HEK293 (cell line): ENCODE measurements around the gene FAM76B.

Experiments
- CTCF ChIA-PET: fragments of 350-600 bp; formaldehyde crosslinking; extraction: SDS; loops from one replicate; lab custom pipeline; 2021; ENCODE audit warnings: antibody characterized with exemption; lab: Yijun Ruan, JAX
- POLR2A ChIA-PET: fragments of 300-600 bp; formaldehyde crosslinking; extraction: SDS; loops from one replicate; lab custom pipeline; 2020; ENCODE audit warnings: antibody characterized with exemption, inconsistent platforms; lab: Yijun Ruan, JAX
- H3K27ac ChIP-seq: fragments of 200-500 bp; sonication (Bioruptor generic); 2 replicates; pipeline ENCODE4 v1.5.1; 2014; ENCODE audit warnings: low read depth, low read length, control low read depth, inconsistent platforms; ENCODE audit errors: extremely low read depth
- H3K36me3 ChIP-seq, 2 experiments: fragments of 200-500 bp in 1 of 2; sonication (Bioruptor generic) in 1 of 2; 1 replicate in 1 of 2; 2 replicates in 1 of 2; pipeline ENCODE4 v1.5.1; 2014 to 2017; ENCODE audit warnings: inconsistent platforms in 2 of 2, low read length in 2 of 2; ENCODE audit not compliant: control insufficient read depth in 2 of 2, insufficient read depth in 1 of 2
- H3K4me1 ChIP-seq: fragments of 200-500 bp; sonication (Bioruptor generic); 2 replicates; pipeline ENCODE4 v1.5.1; 2014; ENCODE audit warnings: mild to moderate bottlenecking, low read length, inconsistent platforms; ENCODE audit not compliant: control insufficient read depth, insufficient read depth
- H3K4me3 ChIP-seq: 2 replicates; pipeline ENCODE4 v1.5.1; 2011; ENCODE audit warnings: low read depth, mild to moderate bottlenecking, control low read depth, low read length, moderate library complexity
- H3K9me3 ChIP-seq: fragments of 200-500 bp; sonication (Bioruptor generic); 2 replicates; pipeline ENCODE4 v1.5.1; 2014; ENCODE audit warnings: low read depth, low read length, inconsistent platforms; ENCODE audit not compliant: control insufficient read depth, insufficient read depth
- KLF16 ChIP-seq: fragments of 450-650 bp; formaldehyde crosslinking; IDR thresholded peaks from 2 replicates; pipeline ENCODE4 v1.5.1; 2017; ENCODE audit warnings: missing biosample characterization, missing genetic modification characterization
- MZF1 ChIP-seq: fragments of 450-650 bp; formaldehyde crosslinking; IDR thresholded peaks from 2 replicates; pipeline ENCODE4 v1.5.1; 2017; ENCODE audit warnings: missing biosample characterization, missing genetic modification characterization, borderline replicate concordance
- PRDM1 ChIP-seq: fragments of 450-650 bp; formaldehyde crosslinking; IDR thresholded peaks from 2 replicates; pipeline ENCODE4; 2016; ENCODE audit warnings: missing biosample characterization, missing genetic modification characterization
- TCF7L2 ChIP-seq: IDR thresholded peaks from 2 replicates; pipeline ENCODE4 v1.6.1; 2011; ENCODE audit warnings: low read depth, mild to moderate bottlenecking, inconsistent platforms, low read length, moderate library complexity, borderline replicate concordance
- ZBTB17 ChIP-seq: fragments of 450-650 bp; formaldehyde crosslinking; IDR thresholded peaks from 2 replicates; pipeline ENCODE4 v1.5.1; 2016; ENCODE audit warnings: missing biosample characterization, missing genetic modification characterization
- ZBTB7A ChIP-seq: fragments of 450-650 bp; formaldehyde crosslinking; IDR thresholded peaks from 2 replicates; pipeline ENCODE4 v1.5.1; 2016; ENCODE audit warnings: low read depth, missing biosample characterization, missing genetic modification characterization
- ZNF16 ChIP-seq: fragments of 450-650 bp; formaldehyde crosslinking; IDR thresholded peaks from 2 replicates; pipeline ENCODE4 v1.5.1; 2016; ENCODE audit warnings: low read depth, missing biosample characterization, missing genetic modification characterization
- ZNF211 ChIP-seq: fragments of 450-650 bp; formaldehyde crosslinking; IDR thresholded peaks from 2 replicates; pipeline ENCODE4 v1.5.1; 2016; ENCODE audit warnings: low read depth, missing biosample characterization, missing genetic modification characterization
- ZNF239 ChIP-seq: fragments of 450-650 bp; formaldehyde crosslinking; IDR thresholded peaks from 2 replicates; pipeline ENCODE4 v1.5.1; 2016; ENCODE audit warnings: missing biosample characterization, missing genetic modification characterization
- ZNF677 ChIP-seq: fragments of 450-650 bp; IDR thresholded peaks from 2 replicates; pipeline ENCODE4 v1.5.0; 2018; ENCODE audit warnings: missing biosample characterization, mild to moderate bottlenecking, missing genetic modification characterization, moderate library complexity
- ZNF701 ChIP-seq: fragments of 450-650 bp; formaldehyde crosslinking; IDR thresholded peaks from 2 replicates; pipeline ENCODE4 v1.5.1; 2016; ENCODE audit warnings: missing biosample characterization, missing genetic modification characterization
- ZNF76 ChIP-seq: fragments of 450-650 bp; formaldehyde crosslinking; IDR thresholded peaks from 2 replicates; pipeline ENCODE4; 2016; ENCODE audit warnings: low read depth, missing biosample characterization, missing genetic modification characterization, borderline replicate concordance
- ZNF777 ChIP-seq: fragments of 450-650 bp; formaldehyde crosslinking; IDR thresholded peaks from 2 replicates; pipeline ENCODE4 v1.5.1; 2017; ENCODE audit warnings: missing biosample characterization, missing genetic modification characterization, borderline replicate concordance
- ZSCAN23 ChIP-seq: fragments of 450-650 bp; formaldehyde crosslinking; IDR thresholded peaks from 2 replicates; pipeline ENCODE4 v1.5.1; 2016; ENCODE audit warnings: missing biosample characterization, missing genetic modification characterization
- ZSCAN30 ChIP-seq: fragments of 450-650 bp; IDR thresholded peaks from 2 replicates; pipeline ENCODE4 v1.5.1; 2018; ENCODE audit warnings: missing biosample characterization, mild to moderate bottlenecking, missing genetic modification characterization, moderate library complexity
- TF ChIP-seq, protein P1 (sequence below): fragments of 450-650 bp; formaldehyde crosslinking; IDR thresholded peaks from 2 replicates; pipeline ENCODE4 v1.5.1; 2016; ENCODE audit warnings: missing biosample characterization, missing genetic modification characterization
- TF ChIP-seq, protein P2 (sequence below): fragments of 450-650 bp; formaldehyde crosslinking; IDR thresholded peaks from 2 replicates; pipeline ENCODE4 v1.5.1; 2016; ENCODE audit warnings: missing biosample characterization, missing genetic modification characterization, low read depth
- TF ChIP-seq, protein P3 (sequence below): fragments of 450-650 bp; formaldehyde crosslinking; IDR thresholded peaks from 2 replicates; pipeline ENCODE4 v1.5.1; 2016; ENCODE audit warnings: missing biosample characterization, missing genetic modification characterization
- TF ChIP-seq, protein P4 (sequence below): fragments of 450-650 bp; formaldehyde crosslinking; IDR thresholded peaks from 2 replicates; pipeline ENCODE4 v1.5.1; 2016; ENCODE audit warnings: missing biosample characterization, missing genetic modification characterization
- TF ChIP-seq, protein P5 (sequence below): fragments of 450-650 bp; formaldehyde crosslinking; IDR thresholded peaks from 2 replicates; pipeline ENCODE4 v1.5.1; 2016; ENCODE audit warnings: missing biosample characterization, missing genetic modification characterization

Gene FAM76B

DNA sequence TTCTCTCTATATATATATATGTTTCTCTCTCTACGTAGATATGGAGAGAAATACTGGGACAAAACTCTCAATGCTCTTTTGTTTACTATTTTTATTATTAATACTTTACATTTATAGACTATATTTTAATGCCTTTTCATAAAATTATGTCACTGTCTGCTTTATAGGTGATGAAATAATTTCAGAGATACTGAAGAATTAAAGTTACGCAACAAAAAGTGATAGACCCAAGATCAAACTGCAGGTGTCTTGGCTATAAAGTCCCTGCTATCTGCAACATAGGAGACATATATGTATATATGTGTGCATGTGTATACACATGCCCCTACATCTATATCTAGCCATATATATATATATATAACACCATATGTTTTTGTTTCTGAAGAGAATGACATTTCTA, 60.8 kb downstream of the FAM76B start (continued):
- TF ChIP-seq ZBTB7A (tag by site-specific recombination), result no peak
- TF ChIP-seq, protein P1, sequence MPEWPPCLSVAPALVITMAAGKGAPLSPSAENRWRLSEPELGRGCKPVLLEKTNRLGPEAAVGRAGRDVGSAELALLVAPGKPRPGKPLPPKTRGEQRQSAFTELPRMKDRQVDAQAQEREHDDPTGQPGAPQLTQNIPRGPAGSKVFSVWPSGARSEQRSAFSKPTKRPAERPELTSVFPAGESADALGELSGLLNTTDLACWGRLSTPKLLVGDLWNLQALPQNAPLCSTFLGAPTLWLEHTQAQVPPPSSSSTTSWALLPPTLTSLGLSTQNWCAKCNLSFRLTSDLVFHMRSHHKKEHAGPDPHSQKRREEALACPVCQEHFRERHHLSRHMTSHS (tag by site-specific recombination), result no peak
- no peak for TF ChIP-seq ZNF211 (tag by site-specific recombination)

DNA sequence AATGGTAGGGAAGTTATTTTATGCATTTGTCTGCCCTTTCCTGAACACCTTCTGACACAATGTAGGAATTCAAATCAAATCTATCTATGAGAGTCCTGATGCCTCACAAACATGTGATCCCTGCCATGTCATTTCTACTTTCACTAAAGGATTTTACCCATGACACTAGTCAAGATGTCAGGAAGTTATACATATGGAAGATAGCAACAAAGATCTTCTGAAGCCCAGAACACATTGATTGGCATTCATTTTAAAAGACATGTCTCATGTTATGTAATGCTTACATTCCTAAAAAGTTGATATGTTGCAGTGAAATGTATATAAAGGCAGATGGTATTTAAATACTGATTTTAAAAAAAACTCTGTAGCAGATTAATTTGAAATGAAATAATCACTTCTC, 61.5 kb downstream of the FAM76B start:
- POLR2A ChIA-PET, result no interaction called here
- H3K4me1 ChIP-seq, result no peaks in the 10 kb centered on the region
- H3K27ac ChIP-seq, result no peak overlapping the region
- no peaks in the 10 kb centered on the region for H3K36me3 ChIP-seq
- no peaks in the 10 kb centered on the region for H3K9me3 ChIP-seq
- no peak overlapping the region for H3K4me3 ChIP-seq
- CTCF ChIA-PET, result interaction anchor here (1.1 kb wide), 1 partner anchor 22 kb away, joined by 3 read pairs; no protein-coding TSS in a partner anchor
- no peak for TF ChIP-seq ZNF777 (tag by site-specific recombination)

DNA sequence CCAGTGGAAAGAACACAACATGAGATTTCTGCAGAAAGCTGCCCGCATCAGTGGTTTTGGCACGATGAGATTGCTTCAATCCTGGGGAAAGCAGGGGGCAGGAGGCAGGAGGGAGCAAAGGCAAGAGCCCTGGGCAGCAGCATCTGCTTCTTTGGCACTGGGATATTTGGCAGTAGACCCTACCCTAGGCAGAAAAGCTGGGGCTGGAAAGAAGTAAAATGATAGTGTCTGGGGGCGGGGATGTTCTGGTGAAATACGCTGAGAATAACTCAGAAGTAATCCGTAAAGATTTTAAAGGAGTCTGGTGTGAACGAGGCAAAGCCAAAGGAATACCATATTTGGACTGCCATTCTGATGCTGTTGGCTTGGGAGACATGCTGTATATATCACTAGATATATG, 62.0 kb downstream of the FAM76B start:
- ChIA-PET CTCF (interaction anchor here (0.7 kb wide), 1 partner anchor 117 kb away, joined by 5 read pairs; no protein-coding TSS in a partner anchor), POLR2A (no interaction called here)
- Histone ChIP-seq H3K9me3 (no peaks in the 10 kb centered on the region), H3K4me3 (no peak overlapping the region), H3K4me1 (no peaks in the 10 kb centered on the region), H3K27ac (no peak overlapping the region)
- TF ChIP-seq ZNF16 (tag by site-specific recombination), result no peak
- TF ChIP-seq ZBTB17, result no peak
- TF ChIP-seq ZSCAN23 (tag by site-specific recombination), result no peak
- TF ChIP-seq KLF16 (tag by site-specific recombination), result no peak
- no peak for TF ChIP-seq ZNF701 (tag by site-specific recombination)
- TF ChIP-seq ZNF677, result no peak
- TF ChIP-seq, protein P2, sequence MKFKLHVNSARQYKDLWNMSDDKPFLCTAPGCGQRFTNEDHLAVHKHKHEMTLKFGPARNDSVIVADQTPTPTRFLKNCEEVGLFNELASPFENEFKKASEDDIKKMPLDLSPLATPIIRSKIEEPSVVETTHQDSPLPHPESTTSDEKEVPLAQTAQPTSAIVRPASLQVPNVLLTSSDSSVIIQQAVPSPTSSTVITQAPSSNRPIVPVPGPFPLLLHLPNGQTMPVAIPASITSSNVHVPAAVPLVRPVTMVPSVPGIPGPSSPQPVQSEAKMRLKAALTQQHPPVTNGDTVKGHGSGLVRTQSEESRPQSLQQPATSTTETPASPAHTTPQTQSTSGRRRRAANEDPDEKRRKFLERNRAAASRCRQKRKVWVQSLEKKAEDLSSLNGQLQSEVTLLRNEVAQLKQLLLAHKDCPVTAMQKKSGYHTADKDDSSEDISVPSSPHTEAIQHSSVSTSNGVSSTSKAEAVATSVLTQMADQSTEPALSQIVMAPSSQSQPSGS (tag by site-specific recombination), result no peak
- TF ChIP-seq ZSCAN30 (tag by site-specific recombination), result no peak
- no peak for TF ChIP-seq MZF1
- TF ChIP-seq, protein P3, sequence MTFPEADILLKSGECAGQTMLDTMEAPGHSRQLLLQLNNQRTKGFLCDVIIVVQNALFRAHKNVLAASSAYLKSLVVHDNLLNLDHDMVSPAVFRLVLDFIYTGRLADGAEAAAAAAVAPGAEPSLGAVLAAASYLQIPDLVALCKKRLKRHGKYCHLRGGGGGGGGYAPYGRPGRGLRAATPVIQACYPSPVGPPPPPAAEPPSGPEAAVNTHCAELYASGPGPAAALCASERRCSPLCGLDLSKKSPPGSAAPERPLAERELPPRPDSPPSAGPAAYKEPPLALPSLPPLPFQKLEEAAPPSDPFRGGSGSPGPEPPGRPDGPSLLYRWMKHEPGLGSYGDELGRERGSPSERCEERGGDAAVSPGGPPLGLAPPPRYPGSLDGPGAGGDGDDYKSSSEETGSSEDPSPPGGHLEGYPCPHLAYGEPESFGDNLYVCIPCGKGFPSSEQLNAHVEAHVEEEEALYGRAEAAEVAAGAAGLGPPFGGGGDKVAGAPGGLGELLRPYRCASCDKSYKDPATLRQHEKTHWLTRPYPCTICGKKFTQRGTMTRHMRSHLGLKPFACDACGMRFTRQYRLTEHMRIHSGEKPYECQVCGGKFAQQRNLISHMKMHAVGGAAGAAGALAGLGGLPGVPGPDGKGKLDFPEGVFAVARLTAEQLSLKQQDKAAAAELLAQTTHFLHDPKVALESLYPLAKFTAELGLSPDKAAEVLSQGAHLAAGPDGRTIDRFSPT (tag by site-specific recombination), result no peak
- TF ChIP-seq, protein P4, sequence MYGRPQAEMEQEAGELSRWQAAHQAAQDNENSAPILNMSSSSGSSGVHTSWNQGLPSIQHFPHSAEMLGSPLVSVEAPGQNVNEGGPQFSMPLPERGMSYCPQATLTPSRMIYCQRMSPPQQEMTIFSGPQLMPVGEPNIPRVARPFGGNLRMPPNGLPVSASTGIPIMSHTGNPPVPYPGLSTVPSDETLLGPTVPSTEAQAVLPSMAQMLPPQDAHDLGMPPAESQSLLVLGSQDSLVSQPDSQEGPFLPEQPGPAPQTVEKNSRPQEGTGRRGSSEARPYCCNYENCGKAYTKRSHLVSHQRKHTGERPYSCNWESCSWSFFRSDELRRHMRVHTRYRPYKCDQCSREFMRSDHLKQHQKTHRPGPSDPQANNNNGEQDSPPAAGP (tag by site-specific recombination), result no peak
- no peak for TF ChIP-seq ZBTB7A (tag by site-specific recombination)
- TF ChIP-seq, all 188 proteins: peak for 0
- no peaks in the 10 kb centered on the region for H3K36me3 ChIP-seq

DNA sequence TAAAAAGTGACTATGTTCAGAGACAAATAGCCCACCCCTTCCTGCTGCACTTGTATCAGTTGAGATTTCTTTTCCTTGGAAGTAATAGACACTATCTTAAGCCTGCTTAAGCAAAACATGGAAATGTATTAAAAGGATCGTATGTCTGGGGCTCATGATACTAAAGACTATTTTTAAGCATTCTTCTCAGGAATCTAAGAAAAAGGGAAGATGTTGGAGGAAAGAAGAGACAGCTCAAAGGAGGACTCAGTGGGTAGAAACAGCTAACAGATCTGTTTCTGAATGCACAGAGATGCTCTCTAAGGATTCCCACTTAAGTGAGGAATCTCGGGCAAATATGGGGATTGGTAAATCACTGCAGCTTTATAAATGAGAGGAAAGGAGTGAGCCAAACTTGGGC, 62.5 kb downstream of the FAM76B start:
- ChIA-PET CTCF (interaction anchor here (0.7 to 1.0 kb wide), 3 partner anchors 21 to 575 kb away, joined by 3 to 5 read pairs (median 4); no protein-coding TSS in a partner anchor), POLR2A (no interaction called here)
- no peaks in the 10 kb centered on the region for H3K9me3 ChIP-seq
- H3K4me3 ChIP-seq, result no peak overlapping the region
- TF ChIP-seq ZNF76 (tag by site-specific recombination), result no peak
- TF ChIP-seq PRDM1 (tag by site-specific recombination), result no peak
- TF ChIP-seq, protein P5, sequence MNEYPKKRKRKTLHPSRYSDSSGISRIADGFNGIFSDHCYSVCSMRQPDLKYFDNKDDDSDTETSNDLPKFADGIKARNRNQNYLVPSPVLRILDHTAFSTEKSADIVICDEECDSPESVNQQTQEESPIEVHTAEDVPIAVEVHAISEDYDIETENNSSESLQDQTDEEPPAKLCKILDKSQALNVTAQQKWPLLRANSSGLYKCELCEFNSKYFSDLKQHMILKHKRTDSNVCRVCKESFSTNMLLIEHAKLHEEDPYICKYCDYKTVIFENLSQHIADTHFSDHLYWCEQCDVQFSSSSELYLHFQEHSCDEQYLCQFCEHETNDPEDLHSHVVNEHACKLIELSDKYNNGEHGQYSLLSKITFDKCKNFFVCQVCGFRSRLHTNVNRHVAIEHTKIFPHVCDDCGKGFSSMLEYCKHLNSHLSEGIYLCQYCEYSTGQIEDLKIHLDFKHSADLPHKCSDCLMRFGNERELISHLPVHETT (tag by site-specific recombination), result no peak
- TF ChIP-seq ZNF239, result no peak
- no peak for TF ChIP-seq TCF7L2
- no peak for TF ChIP-seq ZSCAN23 (tag by site-specific recombination)
- H3K27ac ChIP-seq, result no peak overlapping the region
- H3K36me3 ChIP-seq, result no peaks in the 10 kb centered on the region
- H3K4me1 ChIP-seq, result no peaks in the 10 kb centered on the region
